Midbrain (tissue), 1 donor: Measurements from ENCODE around the gene ELANE.

Experiments used
- DNase-seq: peaks from one replicate; lab custom pipeline; 2025; lab: John Stamatoyannopoulos, UW

The ELANE gene

GRCh38 chr19:852136-853013 is at the start of gene ELANE:
TSS of gene ELANE (plus strand) at chr19:852303. CDS start at chr19:852329, 26 bp downstream.
- DNase-seq = no peak

GRCh38 chr19:802498-803098 is 49.5 kb upstream of the ELANE start:
- DNase-seq = no peak

- no peak for DNase-seq
Measured at GRCh38 chr19:803099-803561, 49.0 kb upstream of the ELANE start.

GRCh38 chr19:803686-804418 is 48.3 kb upstream of the ELANE start:
- DNase-seq = no peak

- DNase-seq = no peak
Measured at GRCh38 chr19:804419-805165, 47.5 kb upstream of the ELANE start.

- DNase-seq = no peak
Measured at GRCh38 chr19:805166-805551, 46.9 kb upstream of the ELANE start.

- no peak for DNase-seq
Measured at GRCh38 chr19:805600-806550, 46.2 kb upstream of the ELANE start.

GRCh38 chr19:806815-807421 is 45.2 kb upstream of the ELANE start:
- DNase-seq = no peak

GRCh38 chr19:807627-808422 is 44.3 kb upstream of the ELANE start:
- no peak for DNase-seq

- no peak for DNase-seq
Measured at GRCh38 chr19:808423-808775, 43.7 kb upstream of the ELANE start.

- DNase-seq = no peak
Measured at GRCh38 chr19:810077-810855, 41.8 kb upstream of the ELANE start.

- DNase-seq = no peak
Measured at GRCh38 chr19:810883-811489, 41.1 kb upstream of the ELANE start.

GRCh38 chr19:811506-812048 is 40.5 kb upstream of the ELANE start:
- DNase-seq = no peak

GRCh38 chr19:812049-812746 is 39.9 kb upstream of the ELANE start:
- DNase-seq = no peak

- DNase-seq = no peak
Measured at GRCh38 chr19:812747-813218, 39.3 kb upstream of the ELANE start.

- no peak for DNase-seq
Measured at GRCh38 chr19:813219-814151, 38.6 kb upstream of the ELANE start.
